ENCODE data around the gene HPCAL4.

- no peak for TF ChIP-seq EZH2 (IDR thresholded peaks at IDR 0.05; ENCODE audit: low read length, missing control alignments)
- TF ChIP-seq, protein P1, sequence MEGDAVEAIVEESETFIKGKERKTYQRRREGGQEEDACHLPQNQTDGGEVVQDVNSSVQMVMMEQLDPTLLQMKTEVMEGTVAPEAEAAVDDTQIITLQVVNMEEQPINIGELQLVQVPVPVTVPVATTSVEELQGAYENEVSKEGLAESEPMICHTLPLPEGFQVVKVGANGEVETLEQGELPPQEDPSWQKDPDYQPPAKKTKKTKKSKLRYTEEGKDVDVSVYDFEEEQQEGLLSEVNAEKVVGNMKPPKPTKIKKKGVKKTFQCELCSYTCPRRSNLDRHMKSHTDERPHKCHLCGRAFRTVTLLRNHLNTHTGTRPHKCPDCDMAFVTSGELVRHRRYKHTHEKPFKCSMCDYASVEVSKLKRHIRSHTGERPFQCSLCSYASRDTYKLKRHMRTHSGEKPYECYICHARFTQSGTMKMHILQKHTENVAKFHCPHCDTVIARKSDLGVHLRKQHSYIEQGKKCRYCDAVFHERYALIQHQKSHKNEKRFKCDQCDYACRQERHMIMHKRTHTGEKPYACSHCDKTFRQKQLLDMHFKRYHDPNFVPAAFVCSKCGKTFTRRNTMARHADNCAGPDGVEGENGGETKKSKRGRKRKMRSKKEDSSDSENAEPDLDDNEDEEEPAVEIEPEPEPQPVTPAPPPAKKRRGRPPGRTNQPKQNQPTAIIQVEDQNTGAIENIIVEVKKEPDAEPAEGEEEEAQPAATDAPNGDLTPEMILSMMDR (conservative IDR thresholded peaks at IDR 0.05 in 1 of 2, IDR thresholded peaks at IDR 0.05 in 1 of 2; ENCODE audit: low read depth in 1 of 2, low read length in 2 of 2): no peak
These were observed 6.2 kb downstream of the HPCAL4 start for GRCh38 chr1:39685071-39685470.
